ENCODE data around the gene TUBA1B.

Gene TUBA1B

DNA sequence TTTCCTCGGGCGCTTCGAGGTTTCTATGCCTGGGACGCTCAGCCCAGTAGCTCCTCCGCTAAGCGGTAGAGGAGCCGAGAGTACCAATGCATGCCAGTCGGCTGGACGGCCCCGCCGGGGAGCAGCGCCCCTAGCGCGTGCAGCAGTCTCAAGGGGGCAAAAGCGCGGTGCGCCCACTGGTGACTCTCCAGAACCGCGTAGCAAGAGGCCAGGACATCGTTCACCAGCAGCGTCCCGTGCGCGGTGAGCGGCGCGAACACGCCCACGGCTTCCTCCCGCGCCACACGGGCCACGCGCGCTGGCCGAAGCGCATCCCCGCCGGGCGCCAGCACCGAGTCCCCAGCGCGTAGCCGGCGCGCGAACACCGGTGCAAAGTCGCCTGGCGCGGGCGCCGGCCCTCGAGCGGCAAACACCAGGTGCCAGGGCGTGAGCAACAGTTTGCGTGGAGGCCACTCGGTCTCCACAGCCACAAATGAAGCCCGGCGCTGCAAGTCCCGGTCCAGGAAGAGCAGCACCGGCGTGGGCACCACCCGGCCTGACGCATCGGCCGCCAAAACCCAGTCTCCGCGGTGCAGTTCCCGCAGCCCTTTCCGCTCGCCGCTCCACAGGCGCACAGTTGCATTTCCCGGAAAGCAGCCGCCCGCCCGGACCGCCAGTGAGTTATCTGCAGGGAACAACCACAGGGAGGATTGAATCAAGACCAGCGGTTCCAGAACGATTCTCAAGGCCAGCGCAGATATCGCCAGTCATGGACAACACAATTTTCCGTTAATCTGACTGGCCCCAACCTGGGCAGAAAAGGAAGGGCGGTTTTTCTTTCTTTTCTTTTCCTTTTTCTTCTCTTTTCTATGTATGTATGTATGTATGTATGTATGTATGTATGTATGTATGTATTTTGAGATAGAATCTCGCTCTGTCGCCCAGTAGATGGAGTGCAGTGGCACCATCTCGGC, 41.1 kb downstream of the TUBA1B start:
- FAIRE-seq, result no peak

DNA sequence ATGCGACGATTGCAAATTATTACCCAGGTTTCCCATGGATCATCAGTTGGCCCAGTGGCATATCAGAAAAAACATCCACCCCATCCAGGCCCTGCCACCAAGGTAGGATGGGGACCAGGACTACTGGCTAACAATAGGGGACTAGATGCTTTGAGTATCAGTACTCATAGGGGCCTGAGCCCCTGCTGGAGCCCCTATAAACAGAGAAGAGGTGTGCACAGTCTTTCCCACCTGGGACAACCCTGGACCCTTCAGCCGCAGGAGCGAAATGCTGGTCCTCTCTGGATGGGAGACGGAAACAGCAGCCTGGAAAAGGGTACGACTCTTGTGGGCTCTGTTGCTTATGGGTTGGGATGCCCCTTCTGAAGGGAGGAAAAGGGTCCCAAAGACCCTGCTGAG, 42.3 kb downstream of the TUBA1B start:
- FAIRE-seq, result no peak

DNA sequence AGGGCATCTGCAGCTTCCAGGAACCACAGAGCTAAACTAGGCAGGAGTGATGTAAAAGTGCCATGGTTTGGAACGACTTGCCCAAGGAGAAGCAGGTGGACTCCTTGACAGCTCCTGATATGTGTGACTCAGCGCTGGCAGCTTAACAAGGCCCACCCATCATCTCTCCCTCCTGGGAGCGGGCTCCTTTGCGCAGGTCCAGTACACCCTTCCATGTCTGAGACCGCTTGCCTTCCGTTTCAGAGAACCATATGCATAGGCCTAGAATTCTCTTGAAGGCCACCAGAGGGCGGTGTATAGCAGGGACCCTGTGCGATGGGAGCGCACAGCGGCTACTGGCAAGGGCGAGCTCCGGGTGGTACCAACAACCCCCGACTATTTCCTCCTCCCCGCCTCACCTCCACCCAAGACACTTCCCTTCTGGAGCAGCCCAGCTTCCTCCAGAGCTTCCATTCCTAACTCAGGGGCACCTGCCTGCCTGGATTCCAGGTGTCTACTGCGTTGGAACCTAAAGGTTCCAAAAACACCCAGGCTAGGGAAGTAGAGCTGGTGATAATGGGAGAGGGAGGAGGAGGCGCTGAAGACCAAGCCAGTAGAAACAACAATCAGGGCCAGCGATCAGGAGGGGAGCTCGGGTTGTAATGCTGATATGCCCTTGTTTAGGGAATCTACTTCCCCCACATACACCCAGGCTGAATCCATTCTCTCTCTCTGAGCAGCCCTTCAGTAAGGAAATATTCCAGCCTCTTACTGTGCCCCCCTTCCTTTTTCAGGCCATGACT, 42.9 kb downstream of the TUBA1B start:
- no peak for FAIRE-seq

DNA sequence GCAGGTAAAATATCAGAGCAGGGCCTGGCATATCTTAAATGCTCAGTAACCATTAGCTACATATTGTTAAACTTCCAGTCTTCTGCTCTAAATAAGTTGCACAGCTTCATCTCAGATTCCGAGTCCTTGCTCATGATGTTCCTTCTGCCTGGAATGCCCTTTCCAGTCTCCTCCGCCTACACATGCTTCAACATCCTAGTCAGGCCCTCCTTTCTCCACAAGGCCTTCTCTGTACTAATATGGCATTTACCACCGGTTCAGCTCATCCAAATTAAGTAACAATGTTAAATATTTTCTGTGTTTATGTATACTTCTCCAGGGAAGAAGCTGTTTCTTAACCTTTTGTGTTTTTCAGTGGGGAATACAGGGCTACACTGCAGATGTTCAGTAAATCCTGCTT, 45.1 kb downstream of the TUBA1B start:
- FAIRE-seq, result no peak

DNA sequence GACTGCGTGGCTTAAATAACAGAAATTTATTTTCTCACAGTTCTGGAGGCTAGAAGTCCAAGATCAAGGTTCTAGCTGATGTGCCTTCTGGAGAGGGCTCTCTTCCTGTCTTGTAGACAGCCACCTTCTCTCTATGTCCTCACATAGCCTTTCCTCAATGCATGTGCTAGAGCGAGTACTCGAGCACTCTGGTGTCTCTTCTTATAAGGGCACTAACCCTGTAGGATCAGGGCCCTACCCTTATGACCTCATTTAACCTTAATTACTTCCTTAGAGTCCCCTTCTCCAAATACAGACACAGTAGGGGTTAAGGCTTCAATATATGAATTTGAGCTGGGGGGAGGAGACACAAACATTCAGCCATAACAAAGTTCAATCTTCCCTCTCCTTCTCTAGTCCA, 46.8 kb downstream of the TUBA1B start:
- no peak for FAIRE-seq

DNA sequence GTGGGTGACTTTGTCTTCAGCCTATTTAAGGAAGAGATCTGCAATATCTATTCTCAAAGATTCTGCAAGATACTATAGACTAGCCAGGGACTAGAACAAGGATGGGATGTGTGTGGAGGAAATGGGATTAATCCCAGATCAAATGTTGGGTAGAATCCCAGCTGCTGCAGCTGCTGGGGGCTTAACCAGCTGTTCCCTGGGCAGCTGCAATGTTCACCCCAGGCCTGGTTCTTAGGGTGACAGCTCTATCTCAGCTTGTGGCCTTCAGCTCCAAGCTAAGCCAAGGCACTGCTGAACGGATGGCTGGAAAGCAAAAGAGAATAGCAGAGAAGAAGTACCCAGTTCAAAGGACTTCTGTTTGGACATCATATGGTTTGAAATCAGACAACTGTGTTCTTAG, 51.4 kb downstream of the TUBA1B start:
- no peak for FAIRE-seq
